ENCODE data around the gene SLIT1. TPM values are rescaled to one million over a fixed set of nuclear protein-coding genes. Genes with fewer than 3 reads are reported as not detected.

SLIT1 gene
- total RNA-seq, 1 donor from 2014 or later: 0.23 TPM

DNA sequence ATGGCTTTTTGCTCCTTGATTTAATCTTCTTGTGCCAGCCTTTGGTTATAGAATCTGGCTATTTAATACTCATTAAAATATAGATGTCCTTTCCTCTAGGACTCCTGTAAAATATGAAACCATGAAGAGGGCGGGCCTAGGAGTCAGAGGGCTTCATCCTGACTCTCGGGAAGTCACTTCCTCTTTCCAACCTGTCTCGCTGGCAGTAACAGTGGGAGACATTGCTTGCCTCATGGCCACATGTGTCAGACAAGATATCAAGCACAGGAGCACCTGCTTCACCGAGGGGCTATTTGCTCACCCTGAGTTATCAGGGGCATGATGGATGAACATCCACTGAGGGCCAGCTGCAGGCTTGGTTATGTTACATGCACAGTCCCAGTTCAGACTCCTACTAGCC, 31.0 kb downstream of the SLIT1 start:
- no peaks in the 10 kb centered on the region for H3K9me3 Mint-ChIP-seq (ENCODE audit: unreplicated experiment)
- Histone ChIP-seq H3K36me3 (ENCODE audit: insufficient read depth, low read length) (no peaks in the 10 kb centered on the region), H3K27ac (ENCODE audit: low read depth, low read length) (no peak overlapping the region), H3K4me2 (ENCODE audit: low read length) (no peak overlapping the region), H3K27me3 (ENCODE audit: insufficient read depth, low read length) (no peaks in the 10 kb centered on the region), H3K79me2 (ENCODE audit: insufficient read depth, low read length) (no peaks in the 10 kb centered on the region), H3K4me1 (ENCODE audit: insufficient read depth, low read length) (no peaks in the 10 kb centered on the region), H4K20me1 (ENCODE audit: insufficient read depth, low read length) (no peaks in the 10 kb centered on the region), H2AFZ (ENCODE audit: low read depth, low read length) (no peak overlapping the region), H3K9ac (ENCODE audit: low read length) (no peak overlapping the region), H3K9me3 (ENCODE audit: insufficient read depth, low read depth, low read length) (no peaks in the 10 kb centered on the region), H3K4me3 (ENCODE audit: insufficient read depth, low read depth, low read length) (no peak overlapping the region)
- H3K4me1 Mint-ChIP-seq (ENCODE audit: low read depth, unreplicated experiment): no peaks in the 10 kb centered on the region
- FAIRE-seq (no peak), DNase-seq (ENCODE audit: low read depth) (no peak)
- H3K36me3 Mint-ChIP-seq (ENCODE audit: low read depth, unreplicated experiment): no peaks in the 10 kb centered on the region
- peaks cover 41% of the 10 kb centered on the region for H3K27me3 Mint-ChIP-seq (ENCODE audit: low read depth, unreplicated experiment)
- H3K27ac Mint-ChIP-seq (ENCODE audit: unreplicated experiment): no peak overlapping the region
- H3K4me3 Mint-ChIP-seq (ENCODE audit: unreplicated experiment): no peak overlapping the region
- TF ChIP-seq EZH2 (IDR thresholded peaks at IDR 0.05; ENCODE audit: insufficient read depth, low read length): no peak
- TF ChIP-seq, protein P1, sequence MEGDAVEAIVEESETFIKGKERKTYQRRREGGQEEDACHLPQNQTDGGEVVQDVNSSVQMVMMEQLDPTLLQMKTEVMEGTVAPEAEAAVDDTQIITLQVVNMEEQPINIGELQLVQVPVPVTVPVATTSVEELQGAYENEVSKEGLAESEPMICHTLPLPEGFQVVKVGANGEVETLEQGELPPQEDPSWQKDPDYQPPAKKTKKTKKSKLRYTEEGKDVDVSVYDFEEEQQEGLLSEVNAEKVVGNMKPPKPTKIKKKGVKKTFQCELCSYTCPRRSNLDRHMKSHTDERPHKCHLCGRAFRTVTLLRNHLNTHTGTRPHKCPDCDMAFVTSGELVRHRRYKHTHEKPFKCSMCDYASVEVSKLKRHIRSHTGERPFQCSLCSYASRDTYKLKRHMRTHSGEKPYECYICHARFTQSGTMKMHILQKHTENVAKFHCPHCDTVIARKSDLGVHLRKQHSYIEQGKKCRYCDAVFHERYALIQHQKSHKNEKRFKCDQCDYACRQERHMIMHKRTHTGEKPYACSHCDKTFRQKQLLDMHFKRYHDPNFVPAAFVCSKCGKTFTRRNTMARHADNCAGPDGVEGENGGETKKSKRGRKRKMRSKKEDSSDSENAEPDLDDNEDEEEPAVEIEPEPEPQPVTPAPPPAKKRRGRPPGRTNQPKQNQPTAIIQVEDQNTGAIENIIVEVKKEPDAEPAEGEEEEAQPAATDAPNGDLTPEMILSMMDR (IDR thresholded peaks at IDR 0.05; ENCODE audit: insufficient read depth, low read depth, low read length): no peak

DNA sequence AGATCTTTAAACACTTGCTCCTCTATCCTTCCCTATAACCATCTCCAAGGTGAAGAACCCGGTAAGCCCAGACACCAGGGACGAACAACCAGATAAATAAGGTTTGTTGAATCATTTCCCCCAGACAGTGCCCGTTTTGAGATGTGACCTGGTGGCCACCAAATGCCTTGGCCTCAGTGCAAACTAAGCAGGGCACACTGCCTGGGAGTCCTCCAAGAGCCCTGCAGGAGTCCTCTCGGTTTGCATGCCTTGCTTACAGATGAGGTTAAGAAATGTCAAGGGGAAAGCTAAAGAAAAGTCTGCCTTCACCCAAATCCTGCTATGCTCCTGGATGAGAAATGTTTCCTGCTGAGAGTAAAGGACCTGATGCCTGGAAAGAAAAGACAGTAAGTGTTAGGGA, 31.6 kb downstream of the SLIT1 start:
- Histone ChIP-seq H3K9ac (ENCODE audit: low read length) (no peak overlapping the region), H4K20me1 (ENCODE audit: insufficient read depth, low read length) (no peaks in the 10 kb centered on the region), H3K4me1 (ENCODE audit: insufficient read depth, low read length) (no peaks in the 10 kb centered on the region), H3K4me3 (ENCODE audit: insufficient read depth, low read depth, low read length) (no peak overlapping the region), H3K27ac (ENCODE audit: low read depth, low read length) (no peak overlapping the region), H3K27me3 (ENCODE audit: insufficient read depth, low read length) (peaks cover 4% of the 10 kb centered on the region), H3K79me2 (ENCODE audit: insufficient read depth, low read length) (no peaks in the 10 kb centered on the region), H3K9me3 (ENCODE audit: insufficient read depth, low read depth, low read length) (no peaks in the 10 kb centered on the region), H3K36me3 (ENCODE audit: insufficient read depth, low read length) (no peaks in the 10 kb centered on the region), H2AFZ (ENCODE audit: low read depth, low read length) (no peak overlapping the region), H3K4me2 (ENCODE audit: low read length) (no peak overlapping the region)
- Mint-ChIP-seq H3K36me3 (ENCODE audit: low read depth, unreplicated experiment) (no peaks in the 10 kb centered on the region), H3K4me1 (ENCODE audit: low read depth, unreplicated experiment) (no peaks in the 10 kb centered on the region), H3K27me3 (ENCODE audit: low read depth, unreplicated experiment) (peaks cover 41% of the 10 kb centered on the region), H3K27ac (ENCODE audit: unreplicated experiment) (no peak overlapping the region), H3K4me3 (ENCODE audit: unreplicated experiment) (no peak overlapping the region), H3K9me3 (ENCODE audit: unreplicated experiment) (no peaks in the 10 kb centered on the region)
- FAIRE-seq: no peak
- no peak for DNase-seq (ENCODE audit: low read depth)
- TF ChIP-seq, protein P1 (IDR thresholded peaks at IDR 0.05; ENCODE audit: insufficient read depth, low read depth, low read length): no peak
- TF ChIP-seq EZH2 (IDR thresholded peaks at IDR 0.05; ENCODE audit: insufficient read depth, low read length): no peak

DNA sequence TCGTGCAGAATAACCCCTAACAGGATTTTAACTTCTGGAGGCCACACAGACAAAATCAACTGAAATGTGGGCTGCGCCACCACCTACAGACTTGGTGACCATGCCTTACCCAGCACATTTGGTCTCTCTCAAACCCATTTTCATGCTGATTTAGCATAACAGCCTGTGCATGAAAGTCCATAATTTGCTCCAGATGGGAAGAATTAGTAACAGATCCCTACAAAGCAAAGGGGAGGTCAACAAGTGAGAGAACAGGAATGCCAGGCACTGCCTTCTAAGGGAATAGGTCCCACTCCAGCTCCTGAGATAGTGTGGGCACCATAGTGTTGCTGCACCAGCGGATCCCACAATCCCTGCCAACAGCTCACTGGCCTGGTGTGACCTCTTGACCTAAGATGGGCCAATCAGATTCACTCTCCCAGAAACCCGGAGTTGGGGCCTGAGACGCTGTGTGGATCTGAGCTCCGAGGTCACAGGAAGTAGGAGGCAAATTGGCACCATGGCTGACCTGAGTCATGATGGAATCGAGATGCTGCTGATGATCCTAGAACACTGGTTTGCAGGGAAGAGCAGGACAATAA, 32.4 kb downstream of the SLIT1 start:
- no peak overlapping the region for H3K4me3 Mint-ChIP-seq (ENCODE audit: unreplicated experiment)
- Histone ChIP-seq H3K79me2 (ENCODE audit: insufficient read depth, low read length) (no peaks in the 10 kb centered on the region), H3K4me2 (ENCODE audit: low read length) (no peak overlapping the region), H3K9me3 (ENCODE audit: insufficient read depth, low read depth, low read length) (no peaks in the 10 kb centered on the region), H2AFZ (ENCODE audit: low read depth, low read length) (no peak overlapping the region), H3K27me3 (ENCODE audit: insufficient read depth, low read length) (peaks cover 4% of the 10 kb centered on the region), H3K9ac (ENCODE audit: low read length) (no peak overlapping the region), H3K4me1 (ENCODE audit: insufficient read depth, low read length) (no peaks in the 10 kb centered on the region), H3K27ac (ENCODE audit: low read depth, low read length) (no peak overlapping the region), H4K20me1 (ENCODE audit: insufficient read depth, low read length) (no peaks in the 10 kb centered on the region), H3K4me3 (ENCODE audit: insufficient read depth, low read depth, low read length) (no peak overlapping the region), H3K36me3 (ENCODE audit: insufficient read depth, low read length) (no peaks in the 10 kb centered on the region)
- no peak overlapping the region for H3K27ac Mint-ChIP-seq (ENCODE audit: unreplicated experiment)
- no peaks in the 10 kb centered on the region for H3K9me3 Mint-ChIP-seq (ENCODE audit: unreplicated experiment)
- H3K4me1 Mint-ChIP-seq (ENCODE audit: low read depth, unreplicated experiment): no peaks in the 10 kb centered on the region
- H3K27me3 Mint-ChIP-seq (ENCODE audit: low read depth, unreplicated experiment): peaks cover 41% of the 10 kb centered on the region
- no peaks in the 10 kb centered on the region for H3K36me3 Mint-ChIP-seq (ENCODE audit: low read depth, unreplicated experiment)
- DNase-seq (ENCODE audit: low read depth) (no peak), FAIRE-seq (no peak)
- no peak for TF ChIP-seq EZH2 (IDR thresholded peaks at IDR 0.05; ENCODE audit: insufficient read depth, low read length)
- TF ChIP-seq, protein P1 (IDR thresholded peaks at IDR 0.05; ENCODE audit: insufficient read depth, low read depth, low read length): no peak
